GM23338 (cell line): ENCODE data around the gene ADORA2A. TPM values are rescaled to one million over a fixed set of nuclear protein-coding genes. Genes with fewer than 3 reads are reported as not detected.

ENCODE experiments used
- ATAC-seq: fragments of 200-7000 bp; cut with Tn5 transposase; 3 replicates; pipeline ENCODE4 v1.9.1; 2020
- DNase-seq: peaks from one replicate; pipeline ENCODE4 v3.0.0-alpha.2; 2015; ENCODE audit warnings: low spot score
- H2AFZ ChIP-seq: fragments of 200-600 bp; sonication (generic); 2 replicates; pipeline ENCODE4 v1.8.0; 2016; ENCODE audit warnings: antibody characterized with exemption, mild to moderate bottlenecking, moderate library complexity
- H3F3A ChIP-seq: fragments of 200-600 bp; sonication (generic); replicated peaks from 2 replicates; pipeline ENCODE4 v1.8.0; 2017; ENCODE audit warnings: antibody characterized with exemption, mixed run types, low read depth
- H3K27ac ChIP-seq: fragments of 200-600 bp; sonication (generic); 2 replicates; pipeline ENCODE4 v1.6.1; 2016; ENCODE audit warnings: low read depth
- H3K27me3 ChIP-seq: fragments of 200-600 bp; sonication (generic); 2 replicates; pipeline ENCODE4 v1.8.0; 2016; ENCODE audit warnings: mild to moderate bottlenecking, mixed run types, moderate library complexity; ENCODE audit not compliant: insufficient read depth
- H3K36me3 ChIP-seq: fragments of 200-600 bp; sonication (generic); 2 replicates; pipeline ENCODE4 v1.8.0; 2016; ENCODE audit warnings: mild to moderate bottlenecking; ENCODE audit not compliant: insufficient read depth
- H3K4me1 ChIP-seq: fragments of 200-600 bp; sonication (generic); 2 replicates; pipeline ENCODE4 v1.8.0; 2016; ENCODE audit warnings: mild to moderate bottlenecking, moderate library complexity; ENCODE audit not compliant: insufficient read depth
- H3K4me2 ChIP-seq: fragments of 200-600 bp; sonication (generic); 2 replicates; pipeline ENCODE4 v1.7.1; 2017; ENCODE audit warnings: mixed run types
- H3K4me3 ChIP-seq: fragments of 200-600 bp; sonication (generic); 2 replicates; pipeline ENCODE4 v1.6.1; 2016; ENCODE audit warnings: mixed run types
- H3K79me2 ChIP-seq: fragments of 200-600 bp; sonication (generic); replicated peaks from 2 replicates; pipeline ENCODE4 v1.8.0; 2017; ENCODE audit warnings: mild to moderate bottlenecking; ENCODE audit not compliant: insufficient read depth
- H3K9me2 ChIP-seq: fragments of 200-600 bp; sonication (generic); 2 replicates; pipeline ENCODE4 v1.8.0; 2017; ENCODE audit not compliant: insufficient read depth
- H4K20me1 ChIP-seq: fragments of 200-600 bp; sonication (generic); replicated peaks from 2 replicates; pipeline ENCODE4 v1.8.0; 2017; ENCODE audit warnings: mild to moderate bottlenecking; ENCODE audit not compliant: insufficient read depth
- H3K27ac Mint-ChIP-seq: 2 replicates; pipeline ENCODE4 v1.8.0; 2020; ENCODE audit warnings: inconsistent platforms, mild to moderate bottlenecking, moderate library complexity, mixed read lengths
- H3K27me3 Mint-ChIP-seq: 3 replicates; pipeline ENCODE4 v1.8.0; 2022; ENCODE audit warnings: low read depth, mild to moderate bottlenecking, moderate library complexity, mixed read lengths, inconsistent platforms; ENCODE audit not compliant: insufficient read depth, poor library complexity
- H3K36me3 Mint-ChIP-seq: 3 replicates; pipeline ENCODE4 v1.8.0; 2021; ENCODE audit warnings: low read depth, mild to moderate bottlenecking, inconsistent platforms, moderate library complexity, mixed read lengths
- H3K4me1 Mint-ChIP-seq: 3 replicates; pipeline ENCODE4 v1.8.0; 2020; ENCODE audit warnings: mild to moderate bottlenecking, inconsistent platforms, mixed read lengths
- H3K4me3 Mint-ChIP-seq: 3 replicates; pipeline ENCODE4 v1.8.0; 2021; ENCODE audit warnings: moderate library complexity, mild to moderate bottlenecking, inconsistent platforms, mixed read lengths
- H3K9me3 Mint-ChIP-seq: 3 replicates; pipeline ENCODE4 v1.8.0; 2020; ENCODE audit warnings: moderate library complexity, mild to moderate bottlenecking, inconsistent platforms, mixed read lengths
- CTCF ChIP-seq, 2 experiments: fragments of 200-600 bp in 1 of 2; sonication (generic) in 1 of 2; conservative IDR thresholded peaks; 2 replicates each; pipeline versions ENCODE4 v1.5.1 to v1.6.1; 2016 to 2017; ENCODE audit warnings: antibody characterized with exemption in 2 of 2, low read depth in 2 of 2, mild to moderate bottlenecking in 2 of 2, moderate library complexity in 1 of 2
- EZH2phosphoT487 ChIP-seq: fragments of 200-600 bp; sonication (generic); IDR thresholded peaks from one replicate; pipeline ENCODE4 v1.8.1; 2018; ENCODE audit warnings: antibody characterized with exemption; ENCODE audit not compliant: unreplicated experiment
- JUNB ChIP-seq: IDR thresholded peaks from one replicate; pipeline ENCODE4 v1.6.1; 2016; ENCODE audit warnings: antibody characterized with exemption; ENCODE audit not compliant: unreplicated experiment
- NANOG ChIP-seq: IDR thresholded peaks from 2 replicates; pipeline ENCODE4 v1.6.1; 2016; ENCODE audit warnings: antibody characterized with exemption, borderline replicate concordance
- POLR2AphosphoS5 ChIP-seq: IDR thresholded peaks from 2 replicates; pipeline ENCODE4 v1.6.1; 2016; ENCODE audit warnings: antibody characterized with exemption, low read depth
- STAT1 ChIP-seq: IDR thresholded peaks from one replicate; pipeline ENCODE4 v1.6.1; 2016; ENCODE audit warnings: antibody characterized with exemption; ENCODE audit not compliant: unreplicated experiment
- polyA plus RNA-seq: library from polyadenylated mRNA; unstranded; fragments of >200 nt; fragmentation: Nextera tagmentation; extraction: Ambion mirVana; gene quantifications from 2 replicates; pipeline ENCODE4 v1.2.1, GENCODE V29; 2016
- total RNA-seq: library from RNA; depleted of rRNA; stranded (reverse); fragments of >200 nt; shearing (Covaris generic); gene quantifications from 2 replicates; pipeline ENCODE4 v1.2.3, GENCODE V29; 2014

ADORA2A gene
- total and polyA plus RNA-seq, 2 experiments from 2014 or later = 4.1 to 13.5 TPM

DNA sequence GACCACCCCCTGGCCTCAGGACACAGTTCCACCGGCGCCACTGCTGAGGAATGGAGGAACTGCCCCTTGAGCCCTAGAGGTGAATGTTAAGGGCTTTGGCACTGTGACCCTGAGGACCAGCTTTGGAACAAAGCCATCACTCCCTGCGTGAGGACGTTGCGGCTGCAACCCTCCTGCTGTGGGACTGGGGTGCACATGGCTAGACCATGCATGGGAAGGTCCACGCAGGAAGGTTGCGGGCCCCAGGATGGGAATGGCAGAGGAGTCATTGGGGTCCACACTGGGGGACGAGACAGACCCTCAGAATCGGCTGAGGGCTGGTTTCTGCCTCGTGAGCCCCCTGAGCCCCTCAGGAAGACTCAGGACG is 6.4 kb upstream of the ADORA2A start:
- peaks cover 16% of the 10 kb centered on the region for H3K4me1 Mint-ChIP-seq
- H3K4me3 ChIP-seq = no peak overlapping the region
- H3K36me3 ChIP-seq = no peaks in the 10 kb centered on the region
- no peaks in the 10 kb centered on the region for H3K9me3 Mint-ChIP-seq
- no peak overlapping the region for H3K4me3 Mint-ChIP-seq
- peaks cover 8% of the 10 kb centered on the region; the same call in 1 of the 2 replicates for H3K4me1 ChIP-seq
- no peaks in the 10 kb centered on the region for H3K9me2 ChIP-seq
- no peak overlapping the region for H3K4me2 ChIP-seq
- TF ChIP-seq POLR2AphosphoS5 (no peak), STAT1 (no peak), EZH2phosphoT487 (no peak), CTCF (conservative IDR thresholded peaks at IDR 0.05; ENCODE audit: low read depth in 2 of 2) (no peak), NANOG (no peak), JUNB (no peak)
- DNase-seq (no peak), ATAC-seq (no peak)
- peaks cover 49% of the 10 kb centered on the region for H3K27me3 Mint-ChIP-seq
- no peak overlapping the region for H3K27ac ChIP-seq
- H3K27ac Mint-ChIP-seq = no peak overlapping the region
- no peaks in the 10 kb centered on the region for H3K79me2 ChIP-seq
- H3K27me3 ChIP-seq = peaks cover 28% of the 10 kb centered on the region
- H3F3A ChIP-seq = no peaks in the 10 kb centered on the region
- no peak overlapping the region for H2AFZ ChIP-seq
- H4K20me1 ChIP-seq = no peaks in the 10 kb centered on the region
- H3K36me3 Mint-ChIP-seq = no peaks in the 10 kb centered on the region

DNA sequence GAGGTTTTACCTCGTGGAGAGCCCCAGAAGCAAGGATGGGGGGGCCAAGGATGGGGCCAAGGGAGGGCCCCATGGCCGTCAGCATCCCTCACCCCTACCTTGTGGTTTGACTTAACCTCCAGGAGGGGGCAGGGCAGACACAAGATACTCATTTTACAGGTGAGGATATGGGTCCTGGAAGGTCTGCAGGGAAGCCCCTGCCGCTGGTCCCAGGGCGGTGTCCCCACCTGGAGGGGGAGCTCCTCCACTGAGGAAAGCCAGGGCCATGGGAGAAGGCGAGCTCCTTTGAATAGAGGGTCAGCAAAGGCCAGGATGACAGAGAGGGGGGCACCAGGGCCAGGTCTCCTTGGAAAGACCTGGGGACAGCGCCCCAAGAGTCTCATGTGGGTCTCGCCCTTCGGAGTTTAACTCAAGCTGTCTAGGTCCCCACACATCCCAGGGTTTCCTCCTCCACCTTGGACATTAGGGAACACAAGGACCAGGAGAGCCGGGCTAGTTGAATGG is 5.9 kb upstream of the ADORA2A start:
- DNase-seq (peak; percentile 92), ATAC-seq (peak; percentile 51)
- H4K20me1 ChIP-seq = no peaks in the 10 kb centered on the region
- H3K36me3 ChIP-seq = no peaks in the 10 kb centered on the region
- no peaks in the 10 kb centered on the region for H3K9me2 ChIP-seq
- Mint-ChIP-seq H3K27me3 (peaks cover 53% of the 10 kb centered on the region), H3K9me3 (no peaks in the 10 kb centered on the region), H3K27ac (no peak overlapping the region), H3K4me1 (peaks cover 16% of the 10 kb centered on the region), H3K36me3 (no peaks in the 10 kb centered on the region), H3K4me3 (no peak overlapping the region; the same call in 2 of the 3 replicates)
- peaks cover 29% of the 10 kb centered on the region for H3K27me3 ChIP-seq
- H3K4me2 ChIP-seq = no peak overlapping the region
- no peaks in the 10 kb centered on the region for H3F3A ChIP-seq
- H3K4me3 ChIP-seq = no peak overlapping the region
- H3K4me1 ChIP-seq = peaks cover 8% of the 10 kb centered on the region; the same call in 1 of the 2 replicates
- TF ChIP-seq CTCF (conservative IDR thresholded peaks at IDR 0.05; ENCODE audit: low read depth in 2 of 2) (peak; percentile 83 to 94), NANOG (no peak)
- no peaks in the 10 kb centered on the region for H3K79me2 ChIP-seq
- H2AFZ ChIP-seq = no peak overlapping the region
- H3K27ac ChIP-seq = no peak overlapping the region
